NB4 (cell line): Measurements from ENCODE around the gene GABARAP.

ENCODE experiments used
- DNase-seq: peaks from one replicate; pipeline ENCODE4 v3.0.0; 2010; ENCODE audit warnings: low read depth
- H3K4me3 ChIP-seq: one replicate; pipeline ENCODE4 v1.5.1; 2011; ENCODE audit warnings: mild to moderate bottlenecking, low read depth, low read length, moderate library complexity
- CTCF ChIP-seq: IDR thresholded peaks from one replicate; pipeline ENCODE4 v1.5.1; 2012; ENCODE audit warnings: low read depth, low read length
- MAX ChIP-seq: IDR thresholded peaks from 2 replicates; pipeline ENCODE4 v1.6.1; 2011; ENCODE audit warnings: low read depth, low read length
- MYC ChIP-seq: IDR thresholded peaks from 2 replicates; pipeline ENCODE4 v1.6.1; 2011; ENCODE audit warnings: low read depth, low read length
- POLR2A ChIP-seq: IDR thresholded peaks from 2 replicates; pipeline ENCODE4 v1.6.1; 2011; ENCODE audit warnings: mild to moderate bottlenecking; ENCODE audit not compliant: insufficient read length; ENCODE audit errors: extremely low read depth

Gene GABARAP

GRCh38 chr17:7224110-7224509 lies 18.1 kb downstream of the GABARAP start:
- TF ChIP-seq MYC = no peak
- no peak for TF ChIP-seq CTCF
- TF ChIP-seq POLR2A = no peak
- TF ChIP-seq MAX = no peak
- no peak overlapping the region for H3K4me3 ChIP-seq
- DNase-seq = no peak

- DNase-seq = no peak
- H3K4me3 ChIP-seq = no peak overlapping the region
- TF ChIP-seq MYC (no peak), CTCF (no peak), POLR2A (no peak), MAX (no peak)
Observed at GRCh38 chr17:7223375-7223774, 18.9 kb downstream of the GABARAP start.

GRCh38 chr17:7222972-7223292 lies 19.3 kb downstream of the GABARAP start:
- no peak for TF ChIP-seq CTCF
- TF ChIP-seq MAX = no peak
- no peak for TF ChIP-seq MYC
- no peak for TF ChIP-seq POLR2A
- no peak overlapping the region for H3K4me3 ChIP-seq

GRCh38 chr17:7222093-7222971 lies 19.9 kb downstream of the GABARAP start:
- H3K4me3 ChIP-seq = no peak overlapping the region
- DNase-seq = peak; percentile 9
- TF ChIP-seq POLR2A = no peak
- TF ChIP-seq MYC = no peak
- no peak for TF ChIP-seq CTCF
- TF ChIP-seq MAX = no peak

More at GRCh38 chr17:7222972-7223292, 19.3 kb downstream of the GABARAP start:
- DNase-seq = no peak

- peak overlapping the region; percentile 79 for H3K4me3 ChIP-seq
- DNase-seq = peak; percentile 10
- TF ChIP-seq POLR2A = no peak
- no peak for TF ChIP-seq MAX
- TF ChIP-seq MYC = no peak
- TF ChIP-seq CTCF = no peak
Observed at GRCh38 chr17:7221278-7222092, 20.8 kb downstream of the GABARAP start.
